Measurements from ENCODE around the gene UGT1A5. TPM values are rescaled to one million over a fixed set of nuclear protein-coding genes. Genes with fewer than 3 reads are reported as not detected.

UGT1A5 gene
- total RNA-seq, 2 donors from 2014 or later = not detected

DNA sequence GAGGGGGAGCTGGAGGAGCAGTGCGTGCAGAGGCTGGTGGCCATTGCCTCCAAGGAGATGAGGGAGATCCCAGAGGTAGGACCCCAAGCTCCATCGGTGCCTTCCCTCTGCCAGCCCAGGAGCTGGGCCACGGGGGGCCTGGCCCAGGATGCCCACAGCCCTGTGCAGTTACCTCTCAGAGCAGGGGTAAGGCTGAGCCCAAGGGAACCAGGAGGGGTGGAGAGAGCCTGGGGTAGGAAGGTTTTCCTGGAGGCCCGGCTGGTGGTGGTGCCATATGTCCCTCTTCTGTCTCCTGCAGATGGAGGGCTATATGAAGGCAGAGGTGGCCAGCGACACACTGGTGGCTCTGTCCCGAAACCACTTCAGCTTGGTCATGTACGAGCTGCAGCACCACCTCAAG, 76.8 kb downstream of the UGT1A5 start:
- H3K9me3 ChIP-seq (ENCODE audit: control insufficient read depth, low read length) = no peaks in the 10 kb centered on the region
- no peaks in the 10 kb centered on the region for H3K4me1 ChIP-seq (ENCODE audit: control insufficient read depth, insufficient read depth, low read length)
- no peak overlapping the region for H3K27ac ChIP-seq (ENCODE audit: low read depth, low read length)
- Mint-ChIP-seq H3K4me1 (no peaks in the 10 kb centered on the region), H3K9me3 (peaks cover 4% of the 10 kb centered on the region), H3K4me3 (no peak overlapping the region), H3K36me3 (ENCODE audit: low read depth) (no peaks in the 10 kb centered on the region), H3K27me3 (ENCODE audit: insufficient read depth) (no peaks in the 10 kb centered on the region), H3K27ac (no peak overlapping the region)
- TF ChIP-seq, protein P1, sequence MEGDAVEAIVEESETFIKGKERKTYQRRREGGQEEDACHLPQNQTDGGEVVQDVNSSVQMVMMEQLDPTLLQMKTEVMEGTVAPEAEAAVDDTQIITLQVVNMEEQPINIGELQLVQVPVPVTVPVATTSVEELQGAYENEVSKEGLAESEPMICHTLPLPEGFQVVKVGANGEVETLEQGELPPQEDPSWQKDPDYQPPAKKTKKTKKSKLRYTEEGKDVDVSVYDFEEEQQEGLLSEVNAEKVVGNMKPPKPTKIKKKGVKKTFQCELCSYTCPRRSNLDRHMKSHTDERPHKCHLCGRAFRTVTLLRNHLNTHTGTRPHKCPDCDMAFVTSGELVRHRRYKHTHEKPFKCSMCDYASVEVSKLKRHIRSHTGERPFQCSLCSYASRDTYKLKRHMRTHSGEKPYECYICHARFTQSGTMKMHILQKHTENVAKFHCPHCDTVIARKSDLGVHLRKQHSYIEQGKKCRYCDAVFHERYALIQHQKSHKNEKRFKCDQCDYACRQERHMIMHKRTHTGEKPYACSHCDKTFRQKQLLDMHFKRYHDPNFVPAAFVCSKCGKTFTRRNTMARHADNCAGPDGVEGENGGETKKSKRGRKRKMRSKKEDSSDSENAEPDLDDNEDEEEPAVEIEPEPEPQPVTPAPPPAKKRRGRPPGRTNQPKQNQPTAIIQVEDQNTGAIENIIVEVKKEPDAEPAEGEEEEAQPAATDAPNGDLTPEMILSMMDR (conservative IDR thresholded peaks at IDR 0.05) = no peak
- no peak overlapping the region for H3K4me3 ChIP-seq (ENCODE audit: low read length)
- H3K27me3 ChIP-seq (ENCODE audit: control insufficient read depth, insufficient read depth, low read length, poor library complexity, severe bottlenecking) = no peaks in the 10 kb centered on the region
- no peak for DNase-seq
- 91 to 98% methylated on average over 6 to 7 of the region's 7 CpGs for WGBS, 2 experiments (ENCODE audit: insufficient coverage in 1 of 2, insufficient read length in 1 of 2)
- no peaks in the 10 kb centered on the region for H3K36me3 ChIP-seq (ENCODE audit: control insufficient read depth, insufficient read depth, low read length)
- no peak overlapping the region for H3K9ac ChIP-seq (ENCODE audit: extremely low read depth, low read length, poor library complexity, severe bottlenecking)

DNA sequence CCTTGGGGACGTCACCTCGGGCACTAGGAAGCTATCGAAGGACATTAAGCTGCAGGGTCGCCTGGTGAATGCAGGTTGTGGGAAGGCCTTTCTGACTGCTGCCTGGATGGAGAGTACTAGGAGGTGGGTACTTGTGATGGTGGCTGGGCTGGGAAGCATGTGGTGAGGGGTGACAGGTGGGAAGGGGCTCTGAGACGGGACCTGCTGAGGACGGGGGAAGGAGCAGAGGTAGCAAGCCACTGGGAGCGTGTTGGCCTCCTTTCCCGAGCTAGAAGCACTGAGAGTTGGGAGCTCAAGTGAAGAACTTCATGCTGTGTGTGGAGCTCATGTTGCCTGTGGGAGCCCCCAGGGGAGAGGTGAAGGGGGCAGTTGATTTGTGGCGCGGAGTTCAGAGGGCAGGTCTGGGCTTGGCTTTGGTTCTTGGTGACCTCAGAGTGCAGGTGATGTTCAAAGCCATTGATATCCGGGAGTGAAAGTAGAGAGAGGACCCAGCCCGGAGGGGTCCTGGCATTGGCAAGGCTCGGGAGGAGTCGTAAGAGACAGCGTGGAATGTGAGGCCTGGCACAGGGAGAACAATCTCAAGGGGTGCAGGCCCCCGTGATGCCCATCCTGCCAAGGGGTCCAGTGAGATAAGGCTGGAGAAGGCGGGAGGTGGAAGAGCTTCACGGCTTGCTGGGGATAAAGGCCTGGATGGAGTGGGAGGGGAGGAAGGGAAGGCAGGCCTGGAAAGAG, 78.6 kb downstream of the UGT1A5 start:
- Mint-ChIP-seq H3K4me1 (no peaks in the 10 kb centered on the region), H3K36me3 (ENCODE audit: low read depth) (no peaks in the 10 kb centered on the region), H3K27me3 (ENCODE audit: insufficient read depth) (no peaks in the 10 kb centered on the region), H3K9me3 (peaks cover under 1% of the 10 kb centered on the region), H3K4me3 (no peak overlapping the region), H3K27ac (no peak overlapping the region)
- DNase-seq = no peak
- no peak overlapping the region for H3K4me3 ChIP-seq (ENCODE audit: low read length)
- H3K4me1 ChIP-seq (ENCODE audit: control insufficient read depth, insufficient read depth, low read length) = no peaks in the 10 kb centered on the region
- H3K27me3 ChIP-seq (ENCODE audit: control insufficient read depth, insufficient read depth, low read length, poor library complexity, severe bottlenecking) = no peaks in the 10 kb centered on the region
- H3K27ac ChIP-seq (ENCODE audit: low read depth, low read length) = no peak overlapping the region
- TF ChIP-seq, protein P1 (conservative IDR thresholded peaks at IDR 0.05) = no peak
- H3K9me3 ChIP-seq (ENCODE audit: control insufficient read depth, low read length) = no peaks in the 10 kb centered on the region
- WGBS, 2 experiments (ENCODE audit: insufficient coverage in 1 of 2, insufficient read length in 1 of 2) = 87 to 95% methylated on average over 13 to 18 of the region's 18 CpGs
- H3K9ac ChIP-seq (ENCODE audit: extremely low read depth, low read length, poor library complexity, severe bottlenecking) = no peak overlapping the region
- H3K36me3 ChIP-seq (ENCODE audit: control insufficient read depth, insufficient read depth, low read length) = no peaks in the 10 kb centered on the region

DNA sequence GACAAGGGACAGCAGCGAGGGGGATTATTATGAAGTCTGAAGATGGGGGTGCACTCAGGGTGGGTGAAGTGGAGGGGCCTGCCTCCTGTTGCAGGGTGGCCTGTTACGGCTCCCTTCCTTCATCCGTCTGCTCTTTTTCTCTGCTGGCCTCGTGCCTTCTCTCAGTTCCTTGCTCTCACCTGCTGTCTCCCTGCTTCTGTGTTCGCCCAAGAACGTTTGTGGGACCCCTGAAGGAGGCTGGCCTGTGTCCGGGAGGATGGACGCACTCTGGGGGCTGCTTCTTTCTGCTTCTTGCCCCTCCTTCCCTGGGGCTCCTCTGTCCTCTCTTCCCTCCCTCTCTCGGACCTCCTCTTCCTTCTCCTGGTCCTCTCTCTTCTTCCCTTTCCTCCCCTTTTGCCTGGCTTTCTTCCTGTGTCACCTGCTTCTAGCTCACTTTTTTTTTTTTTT, 79.2 kb downstream of the UGT1A5 start:
- H3K27ac Mint-ChIP-seq = no peak overlapping the region
- no peaks in the 10 kb centered on the region for H3K9me3 Mint-ChIP-seq
- no peaks in the 10 kb centered on the region for H3K4me1 Mint-ChIP-seq

More for the DNA sequence above, 79.2 kb downstream of the UGT1A5 start:
- 86 to 98% methylated on average over 8 to 9 of the region's 9 CpGs for WGBS, 2 experiments (ENCODE audit: insufficient coverage in 1 of 2, insufficient read length in 1 of 2)
- H3K36me3 ChIP-seq (ENCODE audit: control insufficient read depth, insufficient read depth, low read length) = no peaks in the 10 kb centered on the region
- no peak for DNase-seq
- H3K9ac ChIP-seq (ENCODE audit: extremely low read depth, low read length, poor library complexity, severe bottlenecking) = no peak overlapping the region
- H3K4me1 ChIP-seq (ENCODE audit: control insufficient read depth, insufficient read depth, low read length) = no peaks in the 10 kb centered on the region
- Mint-ChIP-seq H3K27me3 (ENCODE audit: insufficient read depth) (no peaks in the 10 kb centered on the region), H3K4me3 (no peak overlapping the region), H3K36me3 (ENCODE audit: low read depth) (no peaks in the 10 kb centered on the region)
- no peaks in the 10 kb centered on the region for H3K9me3 ChIP-seq (ENCODE audit: control insufficient read depth, low read length)
- H3K4me3 ChIP-seq (ENCODE audit: low read length) = no peak overlapping the region
- TF ChIP-seq, protein P1 (conservative IDR thresholded peaks at IDR 0.05) = no peak
- no peaks in the 10 kb centered on the region for H3K27me3 ChIP-seq (ENCODE audit: control insufficient read depth, insufficient read depth, low read length, poor library complexity, severe bottlenecking)
- no peak overlapping the region for H3K27ac ChIP-seq (ENCODE audit: low read depth, low read length)

Data from endodermal cell (in vitro differentiated cells).